ENCODE measurements around the gene TCOF1.

Gene TCOF1

DNA sequence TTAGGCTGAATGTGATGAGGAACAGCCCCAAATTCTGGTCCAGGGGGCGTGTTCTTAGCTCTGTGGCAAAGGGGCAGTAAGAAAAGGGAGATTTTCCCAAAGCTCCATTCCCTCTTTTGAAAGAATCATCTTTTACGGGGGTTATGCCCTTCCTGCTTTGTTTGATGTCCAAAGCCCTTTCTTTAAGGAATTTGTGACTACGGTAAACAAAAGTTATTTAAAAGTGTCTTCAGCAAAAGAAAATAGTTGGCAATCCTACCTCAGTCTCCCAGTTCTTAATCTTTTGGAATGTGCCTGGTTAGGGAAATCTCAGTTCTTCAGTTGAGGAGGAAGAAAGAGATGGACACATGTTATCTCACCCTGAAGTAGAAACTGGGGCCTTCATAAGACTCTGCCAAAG lies 30.4 kb upstream of the TCOF1 start:
- Histone ChIP-seq H3K4me3 (ENCODE audit: low read depth, low read length, poor library complexity, severe bottlenecking) (no peak overlapping the region), H3K27me3 (ENCODE audit: insufficient read depth, low read length) (no peaks in the 10 kb centered on the region; the same call in 1 of the 2 replicates), H3K36me3 (ENCODE audit: insufficient read depth, low read length) (no peaks in the 10 kb centered on the region), H3K4me2 (ENCODE audit: low read length) (no peak overlapping the region), H4K20me1 (ENCODE audit: insufficient read depth, low read length) (no peaks in the 10 kb centered on the region), H3K27ac (ENCODE audit: low read depth, low read length, poor library complexity, severe bottlenecking) (no peak overlapping the region), H3K9me2 (ENCODE audit: low read depth, low read length) (no peaks in the 10 kb centered on the region), H2AFZ (ENCODE audit: low read length) (no peak overlapping the region), H3K9me3 (ENCODE audit: low read length) (no peaks in the 10 kb centered on the region), H3K9ac (ENCODE audit: low read length) (no peak overlapping the region), H3K79me2 (ENCODE audit: insufficient read depth, low read length) (no peaks in the 10 kb centered on the region), H3F3A (ENCODE audit: insufficient read depth, low read length) (no peaks in the 10 kb centered on the region), H3K4me1 (ENCODE audit: insufficient read depth, low read length, severe bottlenecking) (no peaks in the 10 kb centered on the region)
- no peak for TF ChIP-seq EZH2 (IDR thresholded peaks at IDR 0.05; ENCODE audit: borderline replicate concordance, low read length)
- TF ChIP-seq, protein P1, sequence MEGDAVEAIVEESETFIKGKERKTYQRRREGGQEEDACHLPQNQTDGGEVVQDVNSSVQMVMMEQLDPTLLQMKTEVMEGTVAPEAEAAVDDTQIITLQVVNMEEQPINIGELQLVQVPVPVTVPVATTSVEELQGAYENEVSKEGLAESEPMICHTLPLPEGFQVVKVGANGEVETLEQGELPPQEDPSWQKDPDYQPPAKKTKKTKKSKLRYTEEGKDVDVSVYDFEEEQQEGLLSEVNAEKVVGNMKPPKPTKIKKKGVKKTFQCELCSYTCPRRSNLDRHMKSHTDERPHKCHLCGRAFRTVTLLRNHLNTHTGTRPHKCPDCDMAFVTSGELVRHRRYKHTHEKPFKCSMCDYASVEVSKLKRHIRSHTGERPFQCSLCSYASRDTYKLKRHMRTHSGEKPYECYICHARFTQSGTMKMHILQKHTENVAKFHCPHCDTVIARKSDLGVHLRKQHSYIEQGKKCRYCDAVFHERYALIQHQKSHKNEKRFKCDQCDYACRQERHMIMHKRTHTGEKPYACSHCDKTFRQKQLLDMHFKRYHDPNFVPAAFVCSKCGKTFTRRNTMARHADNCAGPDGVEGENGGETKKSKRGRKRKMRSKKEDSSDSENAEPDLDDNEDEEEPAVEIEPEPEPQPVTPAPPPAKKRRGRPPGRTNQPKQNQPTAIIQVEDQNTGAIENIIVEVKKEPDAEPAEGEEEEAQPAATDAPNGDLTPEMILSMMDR (IDR thresholded peaks at IDR 0.05; ENCODE audit: low read length): no peak

DNA sequence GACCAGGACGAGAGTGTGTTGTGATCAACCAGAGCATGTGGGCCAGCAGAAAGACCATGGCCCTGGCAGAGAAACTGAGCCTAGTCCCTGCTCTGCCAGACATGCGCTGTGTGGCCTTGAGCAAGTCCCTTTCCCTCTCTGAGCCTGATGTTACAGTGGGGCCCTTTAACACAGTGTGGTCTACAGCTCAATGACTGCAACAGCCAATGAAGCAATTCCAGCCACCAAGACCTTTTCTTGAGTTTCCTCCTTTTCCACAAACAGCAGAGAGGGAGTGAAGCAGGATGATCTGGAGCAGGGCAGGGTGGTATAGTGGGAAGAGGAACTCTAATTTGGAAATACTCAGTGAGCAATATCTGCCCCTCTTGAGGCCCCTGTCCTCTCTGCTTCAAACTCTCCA lies 29.0 kb upstream of the TCOF1 start:
- Histone ChIP-seq H3F3A (ENCODE audit: insufficient read depth, low read length) (no peaks in the 10 kb centered on the region), H3K9me3 (ENCODE audit: low read length) (no peaks in the 10 kb centered on the region), H3K4me3 (ENCODE audit: low read depth, low read length, poor library complexity, severe bottlenecking) (no peak overlapping the region), H4K20me1 (ENCODE audit: insufficient read depth, low read length) (no peaks in the 10 kb centered on the region), H2AFZ (ENCODE audit: low read length) (no peak overlapping the region), H3K36me3 (ENCODE audit: insufficient read depth, low read length) (no peaks in the 10 kb centered on the region), H3K9me2 (ENCODE audit: low read depth, low read length) (no peaks in the 10 kb centered on the region), H3K4me2 (ENCODE audit: low read length) (no peak overlapping the region), H3K79me2 (ENCODE audit: insufficient read depth, low read length) (no peaks in the 10 kb centered on the region), H3K4me1 (ENCODE audit: insufficient read depth, low read length, severe bottlenecking) (no peaks in the 10 kb centered on the region), H3K27ac (ENCODE audit: low read depth, low read length, poor library complexity, severe bottlenecking) (no peak overlapping the region), H3K27me3 (ENCODE audit: insufficient read depth, low read length) (peaks cover 3% of the 10 kb centered on the region; the same call in 1 of the 2 replicates), H3K9ac (ENCODE audit: low read length) (no peak overlapping the region)
- TF ChIP-seq, protein P1 (IDR thresholded peaks at IDR 0.05; ENCODE audit: low read length): no peak
- no peak for TF ChIP-seq EZH2 (IDR thresholded peaks at IDR 0.05; ENCODE audit: borderline replicate concordance, low read length)

DNA sequence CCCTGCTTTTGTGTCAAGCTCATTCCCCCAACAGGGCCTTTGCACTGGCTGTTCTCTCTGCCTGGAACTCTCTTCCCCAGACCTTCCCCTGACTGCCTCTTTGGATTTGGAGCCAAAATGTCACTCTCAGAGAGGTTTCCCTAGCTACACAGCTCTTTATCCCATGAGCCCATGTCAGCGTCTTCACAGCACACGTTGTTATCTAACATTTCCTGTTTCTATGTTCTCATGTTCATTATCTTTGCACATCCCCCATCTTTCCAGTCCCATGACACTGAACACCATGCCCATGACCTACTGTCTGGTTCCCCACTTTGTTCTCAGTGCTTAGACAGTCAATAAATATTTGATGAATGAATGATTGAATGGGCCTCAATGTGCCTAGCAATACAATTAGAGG lies 28.5 kb upstream of the TCOF1 start:
- H3K27me3 ChIP-seq (ENCODE audit: insufficient read depth, low read length): peaks cover 3% of the 10 kb centered on the region; the same call in 1 of the 2 replicates
- H3K9ac ChIP-seq (ENCODE audit: low read length): no peak overlapping the region
- H2AFZ ChIP-seq (ENCODE audit: low read length): no peak overlapping the region
- no peak overlapping the region for H3K4me3 ChIP-seq (ENCODE audit: low read depth, low read length, poor library complexity, severe bottlenecking)
- no peaks in the 10 kb centered on the region for H4K20me1 ChIP-seq (ENCODE audit: insufficient read depth, low read length)
- H3K4me1 ChIP-seq (ENCODE audit: insufficient read depth, low read length, severe bottlenecking): no peaks in the 10 kb centered on the region
- H3K27ac ChIP-seq (ENCODE audit: low read depth, low read length, poor library complexity, severe bottlenecking): no peak overlapping the region
- no peaks in the 10 kb centered on the region for H3K9me2 ChIP-seq (ENCODE audit: low read depth, low read length)
- H3F3A ChIP-seq (ENCODE audit: insufficient read depth, low read length): no peaks in the 10 kb centered on the region
- H3K4me2 ChIP-seq (ENCODE audit: low read length): no peak overlapping the region
- no peaks in the 10 kb centered on the region for H3K9me3 ChIP-seq (ENCODE audit: low read length)
- H3K79me2 ChIP-seq (ENCODE audit: insufficient read depth, low read length): no peaks in the 10 kb centered on the region
- H3K36me3 ChIP-seq (ENCODE audit: insufficient read depth, low read length): no peaks in the 10 kb centered on the region
- TF ChIP-seq, protein P1 (IDR thresholded peaks at IDR 0.05; ENCODE audit: low read length): no peak
- no peak for TF ChIP-seq EZH2 (IDR thresholded peaks at IDR 0.05; ENCODE audit: borderline replicate concordance, low read length)

All from OCI-LY1 (cell line).